OCI-M2 (cell line): ENCODE results near the gene KIF7.

ENCODE experiments used
- DNase-seq: peaks from one replicate; lab custom pipeline; 2025; ENCODE audit not compliant: unreplicated experiment; lab: John Stamatoyannopoulos, UW

The KIF7 gene

GRCh38 chr15:89669309-89669865 is 14.1 kb upstream of the KIF7 start:
- DNase-seq, result no peak

GRCh38 chr15:89668171-89668570 is 12.9 kb upstream of the KIF7 start:
- DNase-seq, result no peak

GRCh38 chr15:89667706-89667960 is 12.4 kb upstream of the KIF7 start:
- DNase-seq, result no peak

GRCh38 chr15:89666858-89667705 is 11.8 kb upstream of the KIF7 start:
- no peak for DNase-seq

- DNase-seq, result no peak
Observed at GRCh38 chr15:89666184-89666857, 11.1 kb upstream of the KIF7 start.

GRCh38 chr15:89665449-89666181 is 10.3 kb upstream of the KIF7 start:
- no peak for DNase-seq

GRCh38 chr15:89664441-89665350 is 9.4 kb upstream of the KIF7 start:
- DNase-seq, result no peak

- DNase-seq, result no peak
Observed at GRCh38 chr15:89662893-89663626, 7.8 kb upstream of the KIF7 start.

- no peak for DNase-seq
Observed at GRCh38 chr15:89660556-89660955, 5.3 kb upstream of the KIF7 start.

GRCh38 chr15:89659295-89659694 is 4.0 kb upstream of the KIF7 start:
- DNase-seq, result no peak

GRCh38 chr15:89657686-89658200 is 2.5 kb upstream of the KIF7 start:
- DNase-seq, result no peak

- DNase-seq, result no peak
Observed at GRCh38 chr15:89656116-89656815, 999 bp upstream of the KIF7 start.

- DNase-seq, result no peak
Observed at GRCh38 chr15:89654301-89654761, 936 bp downstream of the KIF7 start.

- DNase-seq, result no peak
Observed at GRCh38 chr15:89653578-89653977, 1.7 kb downstream of the KIF7 start.

- DNase-seq, result no peak
Observed at GRCh38 chr15:89652666-89653065, 2.6 kb downstream of the KIF7 start.

- no peak for DNase-seq
Observed at GRCh38 chr15:89652131-89652530, 3.1 kb downstream of the KIF7 start.

GRCh38 chr15:89649716-89650115 is 5.6 kb downstream of the KIF7 start:
- no peak for DNase-seq

- DNase-seq, result no peak
Observed at GRCh38 chr15:89649013-89649625, 6.1 kb downstream of the KIF7 start.
